ENCODE data around the gene CLN3.
"Not testable (repeated sequence)": the region's sequence is repeated elsewhere in the genome, so short reads cannot be mapped to it uniquely, and the experiment has no call there.

The CLN3 gene

DNA sequence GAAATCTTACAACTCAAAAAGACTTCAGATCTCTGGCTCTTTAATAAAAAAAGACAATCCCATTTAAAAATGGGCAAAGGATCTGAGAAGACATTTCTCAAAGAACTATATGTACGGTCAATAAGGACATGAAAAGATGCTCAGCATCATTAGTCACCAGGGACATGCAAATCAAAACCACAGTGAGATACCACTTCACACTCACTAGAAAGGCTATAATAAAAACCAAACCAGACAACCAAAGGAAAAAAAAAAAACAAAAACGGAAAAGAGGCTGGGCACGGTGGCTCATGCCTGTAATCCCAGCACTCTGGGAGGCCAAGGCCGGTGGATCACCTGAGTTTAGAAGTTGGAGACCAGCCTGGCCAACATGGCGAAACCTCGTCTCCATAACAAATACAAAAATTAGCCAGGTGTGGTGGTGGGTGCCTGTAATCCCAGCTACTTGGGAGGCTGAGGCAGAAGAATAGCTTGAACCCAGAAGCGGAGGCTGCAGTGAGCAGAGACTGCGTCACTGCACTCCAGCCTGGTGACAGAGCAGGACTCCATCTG, 18.1 kb downstream of the CLN3 start:
- Histone ChIP-seq H3K14ac (ENCODE audit: low read length) (no peak overlapping the region), H2AK5ac (ENCODE audit: low read depth, low read length) (no peak overlapping the region), H3K4me2 (ENCODE audit: insufficient read depth, low read length, poor library complexity, severe bottlenecking) (no peak overlapping the region), H3K27ac (replicated peaks; ENCODE audit: low read length) (no peak overlapping the region), H3K9me3 (replicated peaks in 1 of 2; ENCODE audit: control insufficient read depth in 2 of 2, insufficient read depth in 1 of 2, low read depth in 1 of 2, low read length in 2 of 2) (no peaks in the 10 kb centered on the region), H2AFZ (ENCODE audit: low read length) (no peak overlapping the region), H3K4ac (ENCODE audit: low read length) (no peak overlapping the region), H3K79me1 (ENCODE audit: low read depth, low read length) (no peaks in the 10 kb centered on the region), H3K4me1 (ENCODE audit: control insufficient read depth in 2 of 2, insufficient read depth in 1 of 2, low read depth in 1 of 2, low read length in 2 of 2) (no peaks in the 10 kb centered on the region), H2BK15ac (ENCODE audit: low read length) (no peak overlapping the region), H3K4me3 (ENCODE audit: low read length in 2 of 2) (no peak overlapping the region), H2BK12ac (ENCODE audit: low read length) (no peak overlapping the region), H3K23ac (ENCODE audit: low read depth, low read length, poor library complexity) (no peak overlapping the region), H4K8ac (ENCODE audit: low read depth, low read length) (peak overlapping the region; percentile 65), H4K91ac (ENCODE audit: low read depth, low read length, poor library complexity) (no peak overlapping the region), H3K9ac (ENCODE audit: low read depth, low read length, poor library complexity) (no peak overlapping the region), H2BK5ac (ENCODE audit: low read length) (no peak overlapping the region), H2BK120ac (ENCODE audit: low read depth, low read length) (no peak overlapping the region), H3K27me3 (ENCODE audit: control insufficient read depth in 3 of 3, insufficient read depth in 3 of 3, low read depth in 1 of 3, low read length in 3 of 3) (no peaks in the 10 kb centered on the region), H3K36me3 (replicated peaks in 1 of 2; ENCODE audit: control insufficient read depth in 2 of 2, insufficient read depth in 2 of 2, low read length in 2 of 2) (peaks cover 0 to 22% of the 10 kb centered on the region in 2 donors), H3K18ac (ENCODE audit: low read length) (no peak overlapping the region)
- DNase-seq (ENCODE audit: low spot score): no peak
- no CpG with 5 or more reads among the region's 8 CpGs for WGBS, 2 donors (ENCODE audit: extremely low coverage in 2 of 2, insufficient read length in 2 of 2, insufficient replicate concordance in 1 of 2)

DNA sequence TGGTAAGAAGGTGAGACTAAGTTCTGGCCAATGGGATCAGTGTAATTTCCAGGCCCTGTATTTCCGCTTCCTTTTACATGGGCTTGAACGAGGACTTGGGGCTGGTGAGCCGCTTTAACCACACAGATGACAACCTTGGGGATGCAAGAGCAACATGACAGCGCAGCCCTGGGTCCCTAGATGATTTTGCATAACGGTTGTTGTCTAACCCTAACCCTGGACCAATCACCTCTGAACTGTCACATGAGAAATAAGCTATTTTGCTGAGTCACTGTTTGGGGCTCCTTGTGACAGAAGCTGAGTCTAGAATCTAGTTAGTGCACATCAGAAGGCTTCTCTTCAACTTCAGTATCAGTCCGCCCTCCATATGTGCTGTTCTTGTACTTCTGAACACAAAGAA, 44.8 kb downstream of the CLN3 start:
- not testable (repeated sequence) for H3K4ac ChIP-seq (ENCODE audit: low read length); H2BK12ac ChIP-seq (ENCODE audit: low read length); H2AK5ac ChIP-seq (ENCODE audit: low read depth, low read length); H2BK5ac ChIP-seq (ENCODE audit: low read length); H3K27ac ChIP-seq (replicated peaks; ENCODE audit: low read length); H4K91ac ChIP-seq (ENCODE audit: low read depth, low read length, poor library complexity); H2AFZ ChIP-seq (ENCODE audit: low read length); H3K4me3 ChIP-seq (ENCODE audit: low read length in 2 of 2); H3K18ac ChIP-seq (ENCODE audit: low read length); H3K23ac ChIP-seq (ENCODE audit: low read depth, low read length, poor library complexity); H3K79me1 ChIP-seq (ENCODE audit: low read depth, low read length); H3K4me2 ChIP-seq (ENCODE audit: insufficient read depth, low read length, poor library complexity, severe bottlenecking); H3K27me3 ChIP-seq (ENCODE audit: control insufficient read depth in 3 of 3, insufficient read depth in 3 of 3, low read depth in 1 of 3, low read length in 3 of 3); H4K8ac ChIP-seq (ENCODE audit: low read depth, low read length); H3K9me3 ChIP-seq (replicated peaks in 1 of 2; ENCODE audit: control insufficient read depth in 2 of 2, insufficient read depth in 1 of 2, low read depth in 1 of 2, low read length in 2 of 2); H3K4me1 ChIP-seq (ENCODE audit: control insufficient read depth in 2 of 2, insufficient read depth in 1 of 2, low read depth in 1 of 2, low read length in 2 of 2); H3K9ac ChIP-seq (ENCODE audit: low read depth, low read length, poor library complexity); H2BK15ac ChIP-seq (ENCODE audit: low read length); DNase-seq (ENCODE audit: low spot score); H3K36me3 ChIP-seq (replicated peaks in 1 of 2; ENCODE audit: control insufficient read depth in 2 of 2, insufficient read depth in 2 of 2, low read length in 2 of 2); H2BK120ac ChIP-seq (ENCODE audit: low read depth, low read length); H3K14ac ChIP-seq (ENCODE audit: low read length)
- no CpG with 5 or more reads among the region's 6 CpGs for WGBS, 2 donors (ENCODE audit: extremely low coverage in 2 of 2, insufficient read length in 2 of 2, insufficient replicate concordance in 1 of 2)

DNA sequence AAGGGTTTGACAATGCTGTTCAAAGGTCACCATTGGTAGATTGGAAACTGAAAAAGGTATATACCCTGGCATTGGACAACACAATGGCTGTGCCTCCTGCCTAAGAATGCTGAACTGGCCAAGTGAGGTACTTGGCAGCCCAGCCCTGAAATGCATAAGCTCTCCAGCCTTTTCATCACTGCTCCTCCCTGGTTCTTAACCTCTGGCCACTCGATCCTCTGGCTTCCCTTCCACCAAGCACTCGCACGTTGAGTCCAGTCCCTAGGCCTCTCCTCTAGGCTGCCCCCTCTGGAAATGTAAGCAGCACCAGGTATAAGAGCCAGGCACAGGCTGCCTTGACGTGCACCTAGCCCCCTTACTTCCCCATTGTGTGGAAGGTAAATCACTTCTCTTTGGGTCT, 45.5 kb downstream of the CLN3 start:
- not testable (repeated sequence) for H3K4me3 ChIP-seq (ENCODE audit: low read length in 2 of 2); H3K9ac ChIP-seq (ENCODE audit: low read depth, low read length, poor library complexity); H3K9me3 ChIP-seq (replicated peaks in 1 of 2; ENCODE audit: control insufficient read depth in 2 of 2, insufficient read depth in 1 of 2, low read depth in 1 of 2, low read length in 2 of 2); H3K27me3 ChIP-seq (ENCODE audit: control insufficient read depth in 3 of 3, insufficient read depth in 3 of 3, low read depth in 1 of 3, low read length in 3 of 3); H2BK120ac ChIP-seq (ENCODE audit: low read depth, low read length); H3K18ac ChIP-seq (ENCODE audit: low read length); H2BK12ac ChIP-seq (ENCODE audit: low read length); H3K4me2 ChIP-seq (ENCODE audit: insufficient read depth, low read length, poor library complexity, severe bottlenecking); H3K79me1 ChIP-seq (ENCODE audit: low read depth, low read length); H4K91ac ChIP-seq (ENCODE audit: low read depth, low read length, poor library complexity); H3K4ac ChIP-seq (ENCODE audit: low read length); H3K4me1 ChIP-seq (ENCODE audit: control insufficient read depth in 2 of 2, insufficient read depth in 1 of 2, low read depth in 1 of 2, low read length in 2 of 2); H2AK5ac ChIP-seq (ENCODE audit: low read depth, low read length); H2BK15ac ChIP-seq (ENCODE audit: low read length); H4K8ac ChIP-seq (ENCODE audit: low read depth, low read length); H3K27ac ChIP-seq (replicated peaks; ENCODE audit: low read length); H2BK5ac ChIP-seq (ENCODE audit: low read length); H2AFZ ChIP-seq (ENCODE audit: low read length); H3K23ac ChIP-seq (ENCODE audit: low read depth, low read length, poor library complexity); DNase-seq (ENCODE audit: low spot score); H3K14ac ChIP-seq (ENCODE audit: low read length); H3K36me3 ChIP-seq (replicated peaks in 1 of 2; ENCODE audit: control insufficient read depth in 2 of 2, insufficient read depth in 2 of 2, low read length in 2 of 2)
- WGBS, 2 donors (ENCODE audit: extremely low coverage in 2 of 2, insufficient read length in 2 of 2, insufficient replicate concordance in 1 of 2): no CpG with 5 or more reads among the region's 4 CpGs

DNA sequence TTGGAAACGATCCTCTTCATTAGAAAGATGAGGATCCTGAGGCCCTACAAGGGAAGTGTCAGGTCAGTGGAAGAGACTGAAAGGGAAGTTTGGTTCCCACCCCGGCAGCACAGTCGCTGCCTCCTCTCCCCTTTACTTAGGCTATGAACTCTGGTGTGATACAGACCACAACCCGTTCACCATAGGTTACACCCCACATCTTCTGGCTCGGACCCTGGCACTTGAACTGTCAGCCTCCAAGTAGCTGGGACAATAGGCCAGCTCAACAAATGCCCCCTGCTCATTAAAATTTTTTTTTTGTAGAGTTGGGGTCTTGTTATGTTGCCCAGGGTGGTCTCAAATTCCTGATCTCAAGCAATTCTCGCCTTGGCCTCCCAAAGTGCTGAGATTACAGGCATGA, 47.9 kb downstream of the CLN3 start:
- WGBS, 2 donors (ENCODE audit: extremely low coverage in 2 of 2, insufficient read length in 2 of 2, insufficient replicate concordance in 1 of 2): no CpG with 5 or more reads among the region's 6 CpGs
- H4K8ac ChIP-seq (ENCODE audit: low read depth, low read length); H2BK120ac ChIP-seq (ENCODE audit: low read depth, low read length); H3K4me2 ChIP-seq (ENCODE audit: insufficient read depth, low read length, poor library complexity, severe bottlenecking); DNase-seq (ENCODE audit: low spot score); H3K27me3 ChIP-seq (ENCODE audit: control insufficient read depth in 3 of 3, insufficient read depth in 3 of 3, low read depth in 1 of 3, low read length in 3 of 3); H3K27ac ChIP-seq (replicated peaks; ENCODE audit: low read length); H2AK5ac ChIP-seq (ENCODE audit: low read depth, low read length); H3K4me1 ChIP-seq (ENCODE audit: control insufficient read depth in 2 of 2, insufficient read depth in 1 of 2, low read depth in 1 of 2, low read length in 2 of 2); H3K14ac ChIP-seq (ENCODE audit: low read length); H3K23ac ChIP-seq (ENCODE audit: low read depth, low read length, poor library complexity); H3K36me3 ChIP-seq (replicated peaks in 1 of 2; ENCODE audit: control insufficient read depth in 2 of 2, insufficient read depth in 2 of 2, low read length in 2 of 2); H3K79me1 ChIP-seq (ENCODE audit: low read depth, low read length); H4K91ac ChIP-seq (ENCODE audit: low read depth, low read length, poor library complexity); H3K9ac ChIP-seq (ENCODE audit: low read depth, low read length, poor library complexity); H3K9me3 ChIP-seq (replicated peaks in 1 of 2; ENCODE audit: control insufficient read depth in 2 of 2, insufficient read depth in 1 of 2, low read depth in 1 of 2, low read length in 2 of 2); H2BK5ac ChIP-seq (ENCODE audit: low read length); H3K4ac ChIP-seq (ENCODE audit: low read length); H2AFZ ChIP-seq (ENCODE audit: low read length); H2BK15ac ChIP-seq (ENCODE audit: low read length); H3K18ac ChIP-seq (ENCODE audit: low read length); H3K4me3 ChIP-seq (ENCODE audit: low read length in 2 of 2); H2BK12ac ChIP-seq (ENCODE audit: low read length): not testable (repeated sequence)

Data from neuronal stem cell (in vitro differentiated cells).